ENCODE data around the gene TARS3. TPM values are rescaled to one million over a fixed set of nuclear protein-coding genes. Genes with fewer than 3 reads are reported as not detected.
A peak's percentile ranks its signal among the peaks of the same experiment; 100 is the strongest.

The TARS3 gene
- total RNA-seq, 1 experiment from 2014 or later, result 11.0 TPM

DNA sequence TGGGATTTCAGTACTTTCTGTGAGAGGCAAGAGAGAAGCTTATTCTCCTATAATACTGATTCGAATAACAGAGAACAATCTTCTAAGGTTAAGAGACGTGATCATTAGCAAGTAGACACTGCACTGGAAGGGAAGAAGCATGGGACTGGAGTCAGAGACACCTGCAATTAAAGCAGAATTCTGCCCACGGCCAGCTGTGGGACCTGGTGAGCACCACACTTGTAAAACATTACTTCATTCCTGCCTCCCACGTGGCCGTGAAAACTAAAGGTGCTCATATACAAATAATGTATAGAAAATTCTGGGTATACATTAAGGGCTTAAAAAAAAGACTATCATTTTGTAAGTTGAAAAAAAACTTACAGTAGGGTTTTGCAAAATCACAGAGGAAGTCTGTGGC, 74.1 kb downstream of the TARS3 start:
- 0 out of 2 replicates have a peak overlapping the region, but pooled peaks have one; percentile 81 for H3K27ac ChIP-seq (ENCODE audit: low read length)
- H3K9me2 ChIP-seq (replicated peaks; ENCODE audit: insufficient read depth, low read length), result no peaks in the 10 kb centered on the region
- H3K4me1 ChIP-seq (ENCODE audit: low read length), result peaks cover 46% of the 10 kb centered on the region
- H3K79me2 ChIP-seq (ENCODE audit: low read length), result peaks cover 74% of the 10 kb centered on the region
- no peak overlapping the region for H2AFZ ChIP-seq (ENCODE audit: low read length)
- H3K9ac ChIP-seq (ENCODE audit: low read length), result peak overlapping the region; percentile 85
- H3K36me3 ChIP-seq (ENCODE audit: insufficient read depth, low read length), result peaks cover 43% of the 10 kb centered on the region
- peak overlapping the region; percentile 85 for H3K4me3 ChIP-seq (ENCODE audit: low read length)
- peak overlapping the region; percentile 91 for H3K4me2 ChIP-seq (ENCODE audit: low read depth, low read length, poor library complexity, severe bottlenecking)
- H3K27me3 ChIP-seq (ENCODE audit: low read length), result no peaks in the 10 kb centered on the region
- DNase-seq, result no peak
- H4K20me1 ChIP-seq (ENCODE audit: insufficient read depth, low read depth, low read length), result 0 out of 2 replicates have a peak, but pooled peaks cover 4% of the 10 kb centered on the region
- no peaks in the 10 kb centered on the region for H3K9me3 ChIP-seq (ENCODE audit: low read length)

DNA sequence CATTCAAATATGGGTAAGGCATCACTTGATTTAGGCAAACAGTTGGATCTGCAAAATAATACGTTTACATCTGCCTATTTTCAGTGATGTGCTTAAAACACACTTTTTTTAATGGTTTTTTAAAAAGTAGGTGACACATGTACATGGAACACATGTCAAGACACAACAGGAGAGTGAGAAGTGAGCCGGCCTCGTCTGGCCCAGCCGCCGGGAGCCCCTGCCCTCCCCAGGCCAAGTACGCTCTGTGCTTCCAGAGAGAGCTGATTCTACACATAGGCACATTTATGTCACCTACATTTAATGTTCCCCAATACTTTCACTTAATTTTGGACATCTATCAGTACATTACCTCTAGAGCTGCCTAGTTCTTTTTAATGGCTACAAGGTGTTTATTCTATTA, 75.9 kb downstream of the TARS3 start:
- no peaks in the 10 kb centered on the region for H3K27me3 ChIP-seq (ENCODE audit: low read length)
- peaks cover 32% of the 10 kb centered on the region for H3K4me1 ChIP-seq (ENCODE audit: low read length)
- H3K9me2 ChIP-seq (replicated peaks; ENCODE audit: insufficient read depth, low read length), result no peaks in the 10 kb centered on the region
- no peak overlapping the region for H3K4me3 ChIP-seq (ENCODE audit: low read length)
- H2AFZ ChIP-seq (ENCODE audit: low read length), result no peak overlapping the region
- H3K79me2 ChIP-seq (ENCODE audit: low read length), result peaks cover 79% of the 10 kb centered on the region
- no peak for DNase-seq
- no peak overlapping the region for H3K9ac ChIP-seq (ENCODE audit: low read length)
- peaks cover 51% of the 10 kb centered on the region for H3K36me3 ChIP-seq (ENCODE audit: insufficient read depth, low read length)
- no peak overlapping the region for H3K4me2 ChIP-seq (ENCODE audit: low read depth, low read length, poor library complexity, severe bottlenecking)
- no peaks in the 10 kb centered on the region for H3K9me3 ChIP-seq (ENCODE audit: low read length)
- no peak overlapping the region for H3K27ac ChIP-seq (ENCODE audit: low read length)
- 0 out of 2 replicates have a peak, but pooled peaks cover 4% of the 10 kb centered on the region for H4K20me1 ChIP-seq (ENCODE audit: insufficient read depth, low read depth, low read length)

DNA sequence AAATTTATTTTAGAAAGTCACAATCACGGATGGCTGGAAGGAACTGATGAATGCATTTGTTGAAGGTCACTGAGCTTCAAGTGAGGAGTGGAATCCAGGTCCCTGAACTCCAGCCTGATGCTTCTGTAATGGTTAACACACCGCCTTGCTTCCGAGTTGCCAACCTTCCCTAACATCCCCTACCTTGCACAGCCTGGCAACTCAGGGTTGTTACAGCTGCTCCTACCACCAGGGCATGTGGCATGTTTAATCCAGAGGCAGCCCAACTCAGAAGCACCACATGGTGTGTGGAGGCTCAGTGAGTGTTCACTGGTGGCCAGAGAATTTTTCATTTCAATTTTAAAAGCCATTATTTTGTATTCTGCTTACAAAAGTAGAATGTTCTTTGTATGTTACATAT, 77.0 kb downstream of the TARS3 start:
- Histone ChIP-seq H3K9me2 (replicated peaks; ENCODE audit: insufficient read depth, low read length) (no peaks in the 10 kb centered on the region), H4K20me1 (ENCODE audit: insufficient read depth, low read depth, low read length) (0 out of 2 replicates have a peak, but pooled peaks cover 4% of the 10 kb centered on the region), H3K9me3 (ENCODE audit: low read length) (no peaks in the 10 kb centered on the region), H3K36me3 (ENCODE audit: insufficient read depth, low read length) (peaks cover 59% of the 10 kb centered on the region), H3K4me3 (ENCODE audit: low read length) (no peak overlapping the region), H3K27ac (ENCODE audit: low read length) (no peak overlapping the region), H3K4me2 (ENCODE audit: low read depth, low read length, poor library complexity, severe bottlenecking) (no peak overlapping the region), H3K27me3 (ENCODE audit: low read length) (no peaks in the 10 kb centered on the region), H3K4me1 (ENCODE audit: low read length) (peaks cover 25% of the 10 kb centered on the region), H3K9ac (ENCODE audit: low read length) (no peak overlapping the region), H3K79me2 (ENCODE audit: low read length) (peaks cover 71% of the 10 kb centered on the region), H2AFZ (ENCODE audit: low read length) (no peak overlapping the region)
- DNase-seq, result no peak

DNA sequence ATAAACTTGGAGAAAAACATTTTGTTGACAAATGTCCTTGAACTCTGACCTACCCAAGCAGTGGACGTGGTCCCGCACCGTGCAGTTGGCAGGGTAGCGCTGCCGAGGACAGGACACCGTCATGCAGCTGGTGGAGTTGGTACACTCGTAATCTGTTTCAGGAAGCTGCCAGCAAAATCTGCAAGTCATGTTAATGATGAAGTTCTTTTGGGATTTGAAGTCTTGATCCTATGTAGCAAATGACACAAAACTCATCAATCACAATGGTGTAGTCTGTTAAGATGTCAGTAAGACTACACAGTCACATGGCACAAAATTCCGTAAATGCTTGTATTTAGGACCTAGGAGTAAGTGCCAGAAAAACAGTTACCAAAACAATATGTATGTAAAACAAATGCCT, 77.6 kb downstream of the TARS3 start:
- no peak overlapping the region for H3K4me2 ChIP-seq (ENCODE audit: low read depth, low read length, poor library complexity, severe bottlenecking)

DNA sequence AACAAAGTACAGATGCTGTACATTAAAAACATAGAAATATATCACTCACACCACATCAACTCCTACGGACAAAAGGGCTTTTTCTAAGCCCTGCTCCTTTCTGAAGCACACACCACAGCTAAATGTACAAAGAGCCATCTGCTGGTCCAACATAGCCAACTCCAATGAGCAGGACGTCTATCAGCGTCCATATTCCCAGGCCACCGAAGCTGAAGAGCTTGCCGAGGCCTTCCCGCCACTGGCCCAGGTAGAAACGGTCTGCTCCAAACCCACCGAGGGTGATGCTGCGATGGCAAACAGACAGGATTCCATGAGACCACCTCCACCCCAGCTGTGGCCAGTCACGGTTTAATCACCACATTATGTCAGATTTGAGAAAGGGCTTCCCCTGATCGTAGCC, 81.9 kb downstream of the TARS3 start:
- peaks cover 12% of the 10 kb centered on the region for H3K4me1 ChIP-seq (ENCODE audit: low read length)
- DNase-seq, result no peak
- H3K36me3 ChIP-seq (ENCODE audit: insufficient read depth, low read length), result peaks cover 55% of the 10 kb centered on the region; the same call in 1 of the 2 replicates
- H3K4me3 ChIP-seq (ENCODE audit: low read length), result no peak overlapping the region
- H4K20me1 ChIP-seq (ENCODE audit: insufficient read depth, low read depth, low read length), result no peaks in the 10 kb centered on the region
- peak overlapping the region; percentile 4; the same call in 1 of the 2 replicates for H3K27ac ChIP-seq (ENCODE audit: low read length)
- no peak overlapping the region for H3K4me2 ChIP-seq (ENCODE audit: low read depth, low read length, poor library complexity, severe bottlenecking)
- no peaks in the 10 kb centered on the region for H3K27me3 ChIP-seq (ENCODE audit: low read length)
- no peak overlapping the region for H2AFZ ChIP-seq (ENCODE audit: low read length)
- H3K9me3 ChIP-seq (ENCODE audit: low read length), result no peaks in the 10 kb centered on the region
- peaks cover 30% of the 10 kb centered on the region for H3K79me2 ChIP-seq (ENCODE audit: low read length)
- H3K9me2 ChIP-seq (replicated peaks; ENCODE audit: insufficient read depth, low read length), result no peaks in the 10 kb centered on the region
- no peak overlapping the region for H3K9ac ChIP-seq (ENCODE audit: low read length)

More for the DNA sequence above, 77.6 kb downstream of the TARS3 start:
- H3K4me3 ChIP-seq (ENCODE audit: low read length), result no peak overlapping the region
- DNase-seq, result no peak
- peaks cover 67% of the 10 kb centered on the region for H3K79me2 ChIP-seq (ENCODE audit: low read length)
- H3K36me3 ChIP-seq (ENCODE audit: insufficient read depth, low read length), result peaks cover 59% of the 10 kb centered on the region
- H3K9ac ChIP-seq (ENCODE audit: low read length), result no peak overlapping the region
- no peaks in the 10 kb centered on the region for H3K9me2 ChIP-seq (replicated peaks; ENCODE audit: insufficient read depth, low read length)
- 0 out of 2 replicates have a peak, but pooled peaks cover 4% of the 10 kb centered on the region for H4K20me1 ChIP-seq (ENCODE audit: insufficient read depth, low read depth, low read length)
- no peak overlapping the region for H2AFZ ChIP-seq (ENCODE audit: low read length)
- H3K27me3 ChIP-seq (ENCODE audit: low read length), result no peaks in the 10 kb centered on the region
- peaks cover 30% of the 10 kb centered on the region for H3K4me1 ChIP-seq (ENCODE audit: low read length)
- H3K27ac ChIP-seq (ENCODE audit: low read length), result no peak overlapping the region
- H3K9me3 ChIP-seq (ENCODE audit: low read length), result no peaks in the 10 kb centered on the region

DNA sequence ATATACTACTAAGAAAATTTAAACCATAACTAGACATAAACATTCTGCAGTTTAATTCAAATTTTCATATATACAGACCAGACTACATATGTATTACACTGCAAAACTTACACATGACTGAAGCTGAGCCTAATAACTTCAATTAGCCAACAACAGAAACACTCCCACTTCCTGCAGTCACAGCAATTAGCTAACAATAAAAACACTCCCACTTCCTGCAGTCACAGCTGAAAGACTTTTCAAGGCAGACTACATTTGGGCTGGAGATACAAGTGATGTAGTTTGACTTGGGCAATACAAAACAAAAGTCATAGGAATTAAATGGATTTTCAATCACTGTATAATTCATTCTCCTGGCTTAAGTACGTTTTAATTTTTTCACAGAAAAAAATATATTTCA, 82.4 kb downstream of the TARS3 start:
- DNase-seq, result no peak
- peaks cover 51% of the 10 kb centered on the region; the same call in 1 of the 2 replicates for H3K36me3 ChIP-seq (ENCODE audit: insufficient read depth, low read length)
- no peaks in the 10 kb centered on the region for H3K27me3 ChIP-seq (ENCODE audit: low read length)
- H3K4me3 ChIP-seq (ENCODE audit: low read length), result no peak overlapping the region
- peaks cover 12% of the 10 kb centered on the region for H3K4me1 ChIP-seq (ENCODE audit: low read length)
- no peak overlapping the region for H3K9ac ChIP-seq (ENCODE audit: low read length)
- no peaks in the 10 kb centered on the region for H3K9me2 ChIP-seq (replicated peaks; ENCODE audit: insufficient read depth, low read length)
- H4K20me1 ChIP-seq (ENCODE audit: insufficient read depth, low read depth, low read length), result no peaks in the 10 kb centered on the region
- no peak overlapping the region for H2AFZ ChIP-seq (ENCODE audit: low read length)
- peak overlapping the region; percentile 4; the same call in 1 of the 2 replicates for H3K27ac ChIP-seq (ENCODE audit: low read length)
- H3K4me2 ChIP-seq (ENCODE audit: low read depth, low read length, poor library complexity, severe bottlenecking), result no peak overlapping the region
- H3K9me3 ChIP-seq (ENCODE audit: low read length), result no peaks in the 10 kb centered on the region
- peaks cover 26% of the 10 kb centered on the region for H3K79me2 ChIP-seq (ENCODE audit: low read length)

DNA sequence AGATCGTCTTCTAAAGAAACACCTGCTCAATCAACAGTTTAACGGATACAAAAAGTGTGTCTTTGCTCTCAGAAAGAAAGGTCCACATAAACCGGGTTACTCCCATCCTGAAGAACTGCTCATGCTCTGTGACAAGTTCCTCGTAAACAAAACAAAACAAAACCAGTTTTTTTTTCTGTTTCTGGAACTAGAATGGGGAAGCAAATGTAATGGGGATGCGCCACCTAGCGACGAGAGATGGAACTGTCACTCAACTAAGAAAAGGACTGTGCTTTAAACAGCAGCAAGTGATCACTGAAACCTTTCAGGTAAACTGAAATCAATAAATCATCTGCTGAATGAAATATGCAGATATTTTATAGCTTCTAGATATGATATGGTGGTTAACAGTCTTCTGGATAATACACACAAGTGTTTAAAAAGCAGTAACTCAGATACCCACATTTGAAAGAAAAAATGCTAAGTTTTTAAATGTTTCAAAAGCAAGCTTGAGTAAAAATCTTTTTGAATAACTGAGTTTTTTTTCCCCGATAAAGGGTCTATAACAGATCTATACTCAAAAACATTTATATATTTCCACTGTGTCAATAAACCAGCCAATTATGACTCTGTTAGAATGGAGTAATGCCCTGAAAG, 83.0 kb downstream of the TARS3 start:
- Histone ChIP-seq H3K9ac (ENCODE audit: low read length) (no peak overlapping the region), H3K9me3 (ENCODE audit: low read length) (no peaks in the 10 kb centered on the region), H3K27me3 (ENCODE audit: low read length) (no peaks in the 10 kb centered on the region), H3K9me2 (replicated peaks; ENCODE audit: insufficient read depth, low read length) (no peaks in the 10 kb centered on the region), H3K79me2 (ENCODE audit: low read length) (peaks cover 19% of the 10 kb centered on the region), H3K27ac (ENCODE audit: low read length) (no peak overlapping the region), H4K20me1 (ENCODE audit: insufficient read depth, low read depth, low read length) (no peaks in the 10 kb centered on the region), H3K4me2 (ENCODE audit: low read depth, low read length, poor library complexity, severe bottlenecking) (peak overlapping the region; percentile 9), H3K4me1 (ENCODE audit: low read length) (peaks cover 12% of the 10 kb centered on the region), H3K36me3 (ENCODE audit: insufficient read depth, low read length) (peaks cover 46% of the 10 kb centered on the region; the same call in 1 of the 2 replicates), H3K4me3 (ENCODE audit: low read length) (no peak overlapping the region), H2AFZ (ENCODE audit: low read length) (no peak overlapping the region)
- peak; percentile 91 for DNase-seq

DNA sequence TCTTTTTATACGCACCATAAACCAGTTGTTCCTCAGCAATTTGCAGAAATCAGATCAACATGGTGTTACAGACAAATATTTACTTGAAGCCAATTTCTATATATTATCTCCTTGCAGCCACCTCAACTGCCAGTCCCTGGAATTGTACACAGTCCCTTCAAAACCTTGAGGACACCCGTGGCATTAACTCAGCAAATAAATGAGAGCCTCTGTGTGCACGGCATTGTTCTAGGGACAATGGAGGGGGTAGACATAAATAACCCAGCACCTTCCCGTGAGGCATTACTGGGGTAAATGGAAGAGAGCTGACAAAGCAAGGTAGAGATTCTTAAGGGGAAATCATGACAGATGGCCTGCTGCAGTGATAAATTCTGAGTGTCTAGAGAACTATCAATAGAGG, 84.6 kb downstream of the TARS3 start:
- Histone ChIP-seq H3K4me1 (ENCODE audit: low read length) (peaks cover 12% of the 10 kb centered on the region), H3K27me3 (ENCODE audit: low read length) (no peaks in the 10 kb centered on the region), H3K36me3 (ENCODE audit: insufficient read depth, low read length) (peaks cover 36% of the 10 kb centered on the region; the same call in 1 of the 2 replicates), H3K4me2 (ENCODE audit: low read depth, low read length, poor library complexity, severe bottlenecking) (no peak overlapping the region), H3K79me2 (ENCODE audit: low read length) (peaks cover 6% of the 10 kb centered on the region), H4K20me1 (ENCODE audit: insufficient read depth, low read depth, low read length) (no peaks in the 10 kb centered on the region), H3K9me2 (replicated peaks; ENCODE audit: insufficient read depth, low read length) (no peaks in the 10 kb centered on the region), H2AFZ (ENCODE audit: low read length) (no peak overlapping the region), H3K4me3 (ENCODE audit: low read length) (no peak overlapping the region), H3K27ac (ENCODE audit: low read length) (no peak overlapping the region), H3K9me3 (ENCODE audit: low read length) (no peaks in the 10 kb centered on the region), H3K9ac (ENCODE audit: low read length) (no peak overlapping the region)
- DNase-seq, result no peak

All from Karpas-422 (cell line).